ENCODE measurements around the gene KCNJ9. TPM values are rescaled to one million over a fixed set of nuclear protein-coding genes. Genes with fewer than 3 reads are reported as not detected.
"Not testable (repeated sequence)": the region's sequence is repeated elsewhere in the genome, so short reads cannot be mapped to it uniquely, and the experiment has no call there.

KCNJ9 gene
- total and polyA plus RNA-seq, 2 of the 13 experiments (the other 11 are each of a cell fraction or from before 2014, with no cell fraction given): not detected

GRCh38 chr1:160049101-160049500 is 32.2 kb upstream of the KCNJ9 start:
- Histone ChIP-seq H4K20me1 (ENCODE audit: insufficient read depth, low read length) (no peaks in the 10 kb centered on the region), H3K79me2 (ENCODE audit: insufficient read depth, low read length) (no peaks in the 10 kb centered on the region), H3K4me1 (ENCODE audit: insufficient read depth, low read length) (peaks cover 97% of the 10 kb centered on the region), H3K4me3 (replicated peaks in 1 of 3; ENCODE audit: insufficient read depth in 1 of 3, low read depth in 2 of 3, low read length in 3 of 3) (no peak overlapping the region), H3K4me2 (ENCODE audit: low read depth, low read length) (no peak overlapping the region), H3K9ac (ENCODE audit: insufficient read depth, low read depth, low read length) (no peak overlapping the region), H3K9me3 (ENCODE audit: low read length) (no peaks in the 10 kb centered on the region), H3K27ac (ENCODE audit: extremely low read length, insufficient read depth, low read length) (no peak overlapping the region), H3K36me3 (replicated peaks in 1 of 2; ENCODE audit: control insufficient read depth in 1 of 2, insufficient read depth in 2 of 2, low read length in 2 of 2) (no peaks in the 10 kb centered on the region), H3K27me3 (ENCODE audit: control insufficient read depth in 1 of 2, insufficient read depth in 2 of 2, low read length in 2 of 2) (no peaks in the 10 kb centered on the region), H2AFZ (ENCODE audit: low read length) (no peak overlapping the region)
- FAIRE-seq (no peak), ATAC-seq (no peak), DNase-seq (ENCODE audit: low spot score) (no peak)
- in situ Hi-C loops (cut with HindIII; ENCODE audit: extremely low pct_ligation_motif_present, low pct_unique_long_range_greater_than_20kb): loop anchor here (5.0 kb wide), 1 partner anchor 33 kb away; the partner anchor contains the start of gene KCNJ9
- POLR2A ChIA-PET: no interaction called here
- TF ChIP-seq JARID2 (CRISPR knock-in tag; IDR thresholded peaks at IDR 0.05; ENCODE audit: insufficient replicate concordance): no peak
- TF ChIP-seq ZNF367 (CRISPR knock-in tag; IDR thresholded peaks at IDR 0.05; ENCODE audit: borderline replicate concordance): no peak
- TF ChIP-seq TAF15 (IDR thresholded peaks at IDR 0.05; ENCODE audit: low read depth, low read length, poor library complexity, severe bottlenecking): no peak
- no peak for TF ChIP-seq THAP11 (CRISPR knock-in tag; IDR thresholded peaks at IDR 0.05)
- TF ChIP-seq PTBP1 (IDR thresholded peaks at IDR 0.05; ENCODE audit: low read depth, low read length, poor library complexity, severe bottlenecking): no peak
- CTCF ChIA-PET (ENCODE audit: low intra/inter-chr PET ratio, low total read pairs): interaction anchor here (4.4 kb wide), 1 partner anchor 30 kb away, joined by 29 read pairs; no protein-coding TSS in a partner anchor
- WGBS (ENCODE audit: low lambda C conversion rate): 97% methylated on average over 3 of the region's 3 CpGs
- intact Hi-C loops (cut with micrococcal nuclease; ENCODE audit: unreplicated experiment): no loop called here
- no TSS peak for BruUV-seq (replicated peaks)

- H3K79me2 ChIP-seq (ENCODE audit: insufficient read depth, low read length); H4K20me1 ChIP-seq (ENCODE audit: insufficient read depth, low read length); H3K36me3 ChIP-seq (replicated peaks in 1 of 2; ENCODE audit: control insufficient read depth in 1 of 2, insufficient read depth in 2 of 2, low read length in 2 of 2); POLR2A ChIA-PET; H3K4me3 ChIP-seq (replicated peaks in 1 of 3; ENCODE audit: insufficient read depth in 1 of 3, low read depth in 2 of 3, low read length in 3 of 3); DNase-seq (ENCODE audit: low spot score); H3K27me3 ChIP-seq (ENCODE audit: control insufficient read depth in 1 of 2, insufficient read depth in 2 of 2, low read length in 2 of 2); H2AFZ ChIP-seq (ENCODE audit: low read length); H3K27ac ChIP-seq (ENCODE audit: extremely low read length, insufficient read depth, low read length); in situ Hi-C loops (cut with HindIII; ENCODE audit: extremely low pct_ligation_motif_present, low pct_unique_long_range_greater_than_20kb); H3K9ac ChIP-seq (ENCODE audit: insufficient read depth, low read depth, low read length); FAIRE-seq; H3K9me3 ChIP-seq (ENCODE audit: low read length); H3K4me2 ChIP-seq (ENCODE audit: low read depth, low read length); CTCF ChIA-PET (ENCODE audit: low intra/inter-chr PET ratio, low total read pairs); intact Hi-C loops (cut with micrococcal nuclease; ENCODE audit: unreplicated experiment); ATAC-seq; BruUV-seq (replicated peaks): not testable (repeated sequence)
- peaks cover 97% of the 10 kb centered on the region for H3K4me1 ChIP-seq (ENCODE audit: insufficient read depth, low read length)
- peak; percentile 87 for TF ChIP-seq FOSL2 (CRISPR knock-in tag; IDR thresholded peaks at IDR 0.05)
- TF ChIP-seq ZNF121 (CRISPR knock-in tag; IDR thresholded peaks at IDR 0.05): peak; percentile 87
- peak; percentile 28; the same call in 1 of the 2 replicates for TF ChIP-seq SOX5 (CRISPR knock-in tag; IDR thresholded peaks at IDR 0.05; ENCODE audit: borderline replicate concordance)
- TF ChIP-seq ZNF770 (CRISPR knock-in tag; IDR thresholded peaks at IDR 0.05): peak; percentile 77
- WGBS (ENCODE audit: low lambda C conversion rate): 94% methylated on average over 2 of the region's 2 CpGs
Observed at GRCh38 chr1:160050182-160050581, 31.2 kb upstream of the KCNJ9 start.
